ENCODE results near the gene SYNC. TPM values are rescaled to one million over a fixed set of nuclear protein-coding genes. Genes with fewer than 3 reads are reported as not detected.
A peak's percentile ranks its signal among the peaks of the same experiment; 100 is the strongest.
"Not testable (repeated sequence)": the region's sequence is repeated elsewhere in the genome, so short reads cannot be mapped to it uniquely, and the experiment has no call there.

SYNC gene
- total and polyA plus RNA-seq, 9 of the 15 experiments (the other 6 are each of a cell fraction or from before 2014, with no cell fraction given) = 0.49 to 1.1 (median 0.87) TPM

DNA sequence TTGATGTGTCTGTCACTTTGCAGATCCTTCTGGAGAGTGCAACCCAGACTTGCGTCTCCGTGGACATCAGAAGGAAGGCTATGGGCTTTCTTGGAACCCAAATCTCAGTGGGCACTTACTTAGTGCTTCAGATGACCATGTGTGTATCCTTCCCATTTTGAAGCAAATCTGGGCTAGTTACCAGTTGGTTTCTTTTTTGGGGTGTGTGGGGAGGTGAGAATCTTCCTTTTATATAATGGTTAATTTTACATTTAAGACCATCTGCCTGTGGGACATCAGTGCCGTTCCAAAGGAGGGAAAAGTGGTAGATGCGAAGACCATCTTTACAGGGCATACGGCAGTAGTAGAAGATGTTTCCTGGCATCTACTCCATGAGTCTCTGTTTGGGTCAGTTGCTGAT lies 33.9 kb downstream of the SYNC start:
- H3K27ac ChIP-seq (ENCODE audit: extremely low read depth, low read depth, low read length); POLR2A ChIA-PET; CTCF ChIA-PET (ENCODE audit: low intra/inter-chr PET ratio); DNase-seq (ENCODE audit: extremely low read depth in 1 of 4, low spot score in 3 of 4); H3K9me1 ChIP-seq (ENCODE audit: control insufficient read depth, insufficient read depth, low read length); H4K20me1 ChIP-seq (replicated peaks; ENCODE audit: control insufficient read depth, insufficient read depth, low read length); H3K9ac ChIP-seq (ENCODE audit: insufficient read depth in 1 of 2, low read depth in 2 of 2, low read length in 2 of 2); H3K27me3 ChIP-seq (ENCODE audit: control insufficient read depth in 2 of 2, insufficient read depth in 2 of 2, low read length in 2 of 2); FAIRE-seq; in situ Hi-C loops (cut with MboI); H3K9me3 ChIP-seq (replicated peaks; ENCODE audit: control insufficient read depth, insufficient read depth, low read depth, low read length); H3K4me1 ChIP-seq (replicated peaks in 1 of 2; ENCODE audit: control insufficient read depth in 2 of 2, insufficient read depth in 2 of 2, low read length in 2 of 2); H2AFZ ChIP-seq (ENCODE audit: low read depth, low read length); ATAC-seq; H3K4me2 ChIP-seq (ENCODE audit: insufficient read depth, low read length); H3K4me3 ChIP-seq; intact Hi-C loops (cut with micrococcal nuclease): not testable (repeated sequence)
- BruUV-seq (replicated peaks) = TSS peak; percentile 20
- WGBS (ENCODE audit: insufficient coverage, low coverage, missing lambda C conversion rate) = 94% methylated on average over 5 of the region's 5 CpGs
- H3K79me2 ChIP-seq (ENCODE audit: control insufficient read depth, insufficient read depth, low read length) = peaks cover 14% of the 10 kb centered on the region
- H3K36me3 ChIP-seq (ENCODE audit: control insufficient read depth, insufficient read depth, low read length) = peaks cover 98% of the 10 kb centered on the region

DNA sequence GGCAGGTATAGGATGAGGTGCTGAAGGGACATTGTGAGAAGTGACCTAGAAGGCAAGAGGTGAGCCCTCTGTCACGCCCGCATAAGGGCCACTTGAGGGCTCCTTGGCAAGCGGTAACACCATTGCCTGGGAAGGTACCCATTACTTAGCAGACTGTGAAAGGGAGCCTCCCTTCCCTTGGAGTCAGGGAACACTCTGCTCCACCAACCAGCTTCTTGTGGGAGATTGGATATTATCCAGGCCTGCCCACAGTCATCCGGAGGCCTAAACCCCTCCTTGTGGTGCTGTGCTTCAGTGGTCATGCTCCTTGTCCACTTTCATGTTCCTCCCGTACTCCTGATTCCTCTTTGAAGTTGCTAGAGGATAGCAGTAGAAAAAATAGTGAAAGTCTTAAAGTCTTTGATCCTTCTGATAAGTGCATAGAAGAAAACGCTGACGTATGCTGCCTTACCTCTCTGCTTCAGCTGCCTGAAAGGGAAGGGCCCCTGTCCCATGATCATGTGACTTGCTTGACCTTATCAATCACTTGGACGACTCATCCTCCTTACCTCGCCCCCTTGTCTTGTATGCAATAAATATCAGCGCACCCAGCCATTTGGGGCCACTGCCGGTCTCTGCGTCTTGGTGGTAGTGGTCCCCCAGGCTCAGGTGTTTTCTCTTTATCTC lies 35.5 kb downstream of the SYNC start:
- BruUV-seq (replicated peaks) = no TSS peak
- Histone ChIP-seq H3K36me3 (ENCODE audit: control insufficient read depth, insufficient read depth, low read length) (peaks cover 92% of the 10 kb centered on the region), H3K4me1 (replicated peaks in 1 of 2; ENCODE audit: control insufficient read depth in 2 of 2, insufficient read depth in 2 of 2, low read length in 2 of 2) (no peaks in the 10 kb centered on the region), H3K27ac (ENCODE audit: extremely low read depth, low read depth, low read length) (no peak overlapping the region), H3K4me2 (ENCODE audit: insufficient read depth, low read length) (no peak overlapping the region), H2AFZ (ENCODE audit: low read depth, low read length) (no peak overlapping the region), H3K9ac (ENCODE audit: insufficient read depth in 1 of 2, low read depth in 2 of 2, low read length in 2 of 2) (no peak overlapping the region), H3K9me1 (ENCODE audit: control insufficient read depth, insufficient read depth, low read length) (no peaks in the 10 kb centered on the region), H3K27me3 (ENCODE audit: control insufficient read depth in 2 of 2, insufficient read depth in 2 of 2, low read length in 2 of 2) (no peaks in the 10 kb centered on the region), H4K20me1 (replicated peaks; ENCODE audit: control insufficient read depth, insufficient read depth, low read length) (no peaks in the 10 kb centered on the region), H3K9me3 (replicated peaks; ENCODE audit: control insufficient read depth, insufficient read depth, low read depth, low read length) (no peaks in the 10 kb centered on the region), H3K79me2 (ENCODE audit: control insufficient read depth, insufficient read depth, low read length) (peaks cover 17% of the 10 kb centered on the region), H3K4me3 (no peak overlapping the region)
- CTCF ChIA-PET (ENCODE audit: low intra/inter-chr PET ratio) = interaction anchor here (0.6 kb wide), 1 partner anchor 244 kb away, joined by 4 read pairs; no protein-coding TSS in a partner anchor
- intact Hi-C loops (cut with micrococcal nuclease) (no loop called here), in situ Hi-C loops (cut with MboI) (no loop called here)
- FAIRE-seq = no peak
- peak in 1 of 4 experiments; percentile 34 for DNase-seq (ENCODE audit: extremely low read depth in 1 of 4, low spot score in 3 of 4)
- WGBS (ENCODE audit: insufficient coverage, low coverage, missing lambda C conversion rate) = 76% methylated on average over 12 of the region's 12 CpGs
- POLR2A ChIA-PET = interaction anchor here (0.8 kb wide), 1 partner anchor 16 kb away, joined by 3 read pairs; the partner anchor contains the start of gene RBBP4
- ATAC-seq = no peak; the same call in 2 of the 3 replicates
- TF ChIP-seq MAFK (IDR thresholded peaks at IDR 0.05; ENCODE audit: low read length) (peak; percentile 56), MAFG (tag; conservative IDR thresholded peaks at IDR 0.05) (peak; percentile 37; the same call in 1 of the 2 replicates), TOE1 (IDR thresholded peaks at IDR 0.05; ENCODE audit: borderline replicate concordance) (peak; percentile 49; the same call in 1 of the 2 replicates), TOE1 (CRISPR knock-in tag; IDR thresholded peaks at IDR 0.05; ENCODE audit: borderline replicate concordance, low read depth) (no peak), ZBTB8A (IDR thresholded peaks at IDR 0.05; ENCODE audit: partially characterized antibody) (no peak), RAD51 (IDR thresholded peaks at IDR 0.05; ENCODE audit: borderline replicate concordance, low read depth) (peak; percentile 54; the same call in 1 of the 2 replicates), MAFF (IDR thresholded peaks at IDR 0.05; ENCODE audit: low read length) (0 out of 2 replicates have a peak, but pooled peaks have one; percentile 27)
- TF ChIP-seq, protein P1, sequence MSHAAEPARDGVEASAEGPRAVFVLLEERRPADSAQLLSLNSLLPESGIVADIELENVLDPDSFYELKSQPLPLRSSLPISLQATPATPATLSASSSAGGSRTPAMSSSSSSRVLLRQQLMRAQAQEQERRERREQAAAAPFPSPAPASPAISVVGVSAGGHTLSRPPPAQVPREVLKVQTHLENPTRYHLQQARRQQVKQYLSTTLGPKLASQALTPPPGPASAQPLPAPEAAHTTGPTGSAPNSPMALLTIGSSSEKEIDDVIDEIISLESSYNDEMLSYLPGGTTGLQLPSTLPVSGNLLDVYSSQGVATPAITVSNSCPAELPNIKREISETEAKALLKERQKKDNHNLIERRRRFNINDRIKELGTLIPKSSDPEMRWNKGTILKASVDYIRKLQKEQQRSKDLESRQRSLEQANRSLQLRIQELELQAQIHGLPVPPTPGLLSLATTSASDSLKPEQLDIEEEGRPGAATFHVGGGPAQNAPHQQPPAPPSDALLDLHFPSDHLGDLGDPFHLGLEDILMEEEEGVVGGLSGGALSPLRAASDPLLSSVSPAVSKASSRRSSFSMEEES (CRISPR knock-in tag; IDR thresholded peaks at IDR 0.05) = peak; percentile 79
- TF ChIP-seq, protein P2, sequence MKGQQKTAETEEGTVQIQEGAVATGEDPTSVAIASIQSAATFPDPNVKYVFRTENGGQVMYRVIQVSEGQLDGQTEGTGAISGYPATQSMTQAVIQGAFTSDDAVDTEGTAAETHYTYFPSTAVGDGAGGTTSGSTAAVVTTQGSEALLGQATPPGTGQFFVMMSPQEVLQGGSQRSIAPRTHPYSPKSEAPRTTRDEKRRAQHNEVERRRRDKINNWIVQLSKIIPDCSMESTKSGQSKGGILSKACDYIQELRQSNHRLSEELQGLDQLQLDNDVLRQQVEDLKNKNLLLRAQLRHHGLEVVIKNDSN (CRISPR knock-in tag; IDR thresholded peaks at IDR 0.05) = peak; percentile 66

Data from K562 (cell line).